Endothelial cell (in vitro differentiated cells): ENCODE data around the gene SFXN1. TPM values are rescaled to one million over a fixed set of nuclear protein-coding genes. Genes with fewer than 3 reads are reported as not detected.

Experiments
- DNase-seq: peaks from one replicate; pipeline ENCODE4 v3.0.0; 2021; ENCODE audit warnings: low spot score
- H3K27ac Mint-ChIP-seq: one replicate; pipeline ENCODE4 v1.8.0; 2021; ENCODE audit warnings: mixed read lengths, inconsistent platforms; ENCODE audit not compliant: unreplicated experiment
- H3K27me3 Mint-ChIP-seq: one replicate; pipeline ENCODE4 v1.8.0; 2021; ENCODE audit warnings: mild to moderate bottlenecking, moderate library complexity, mixed read lengths, inconsistent platforms; ENCODE audit not compliant: unreplicated experiment
- H3K36me3 Mint-ChIP-seq: one replicate; pipeline ENCODE4 v1.8.0; 2021; ENCODE audit warnings: mild to moderate bottlenecking, low read depth, mixed read lengths, inconsistent platforms; ENCODE audit not compliant: unreplicated experiment
- H3K4me1 Mint-ChIP-seq: one replicate; pipeline ENCODE4 v1.8.0; 2021; ENCODE audit warnings: mild to moderate bottlenecking, mixed read lengths, inconsistent platforms; ENCODE audit not compliant: unreplicated experiment
- H3K4me3 Mint-ChIP-seq: one replicate; pipeline ENCODE4 v1.8.0; 2021; ENCODE audit warnings: mild to moderate bottlenecking, mixed read lengths, inconsistent platforms; ENCODE audit not compliant: unreplicated experiment
- H3K9me3 Mint-ChIP-seq: one replicate; pipeline ENCODE4 v1.8.0; 2021; ENCODE audit warnings: mixed read lengths, inconsistent platforms; ENCODE audit not compliant: unreplicated experiment
- CTCF ChIP-seq: fragments of 200-600 bp; sonication (generic); IDR thresholded peaks from one replicate; pipeline ENCODE4 v1.5.0; 2021; ENCODE audit warnings: antibody characterized with exemption; ENCODE audit not compliant: unreplicated experiment
- total RNA-seq: library from RNA; stranded (reverse); fragmentation: NEBNext Ultra II Directional; extraction: Animal tissue kit (Norgen Biotek cat#: 25700); gene quantifications from one replicate; pipeline ENCODE4 v1.2.1, GENCODE V29; 2021; ENCODE audit not compliant: unreplicated experiment

SFXN1 gene
- total RNA-seq, 1 donor from 2014 or later: 53.9 TPM

DNA sequence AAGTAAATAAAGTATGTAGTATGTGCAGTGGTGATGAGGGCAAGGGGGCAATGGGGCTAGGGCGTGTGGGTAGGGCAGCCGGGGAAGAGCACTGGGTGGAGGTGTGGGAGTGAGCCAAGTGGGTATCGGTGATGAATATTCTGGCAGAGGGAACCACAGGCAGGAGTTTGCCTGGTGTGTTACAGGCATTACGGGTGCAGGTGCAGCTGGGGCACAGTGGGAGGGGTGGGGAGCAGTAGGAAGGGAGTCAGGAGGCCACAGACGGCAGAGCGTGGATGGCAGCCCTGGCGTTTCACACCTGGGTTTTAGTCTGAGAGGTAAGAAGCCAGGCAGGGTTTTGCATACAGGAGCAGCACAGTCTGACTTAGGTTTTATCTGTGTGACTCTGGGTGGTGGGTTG lies 35.4 kb downstream of the SFXN1 start:
- no peak overlapping the region for H3K27ac Mint-ChIP-seq
- H3K4me3 Mint-ChIP-seq: no peak overlapping the region

DNA sequence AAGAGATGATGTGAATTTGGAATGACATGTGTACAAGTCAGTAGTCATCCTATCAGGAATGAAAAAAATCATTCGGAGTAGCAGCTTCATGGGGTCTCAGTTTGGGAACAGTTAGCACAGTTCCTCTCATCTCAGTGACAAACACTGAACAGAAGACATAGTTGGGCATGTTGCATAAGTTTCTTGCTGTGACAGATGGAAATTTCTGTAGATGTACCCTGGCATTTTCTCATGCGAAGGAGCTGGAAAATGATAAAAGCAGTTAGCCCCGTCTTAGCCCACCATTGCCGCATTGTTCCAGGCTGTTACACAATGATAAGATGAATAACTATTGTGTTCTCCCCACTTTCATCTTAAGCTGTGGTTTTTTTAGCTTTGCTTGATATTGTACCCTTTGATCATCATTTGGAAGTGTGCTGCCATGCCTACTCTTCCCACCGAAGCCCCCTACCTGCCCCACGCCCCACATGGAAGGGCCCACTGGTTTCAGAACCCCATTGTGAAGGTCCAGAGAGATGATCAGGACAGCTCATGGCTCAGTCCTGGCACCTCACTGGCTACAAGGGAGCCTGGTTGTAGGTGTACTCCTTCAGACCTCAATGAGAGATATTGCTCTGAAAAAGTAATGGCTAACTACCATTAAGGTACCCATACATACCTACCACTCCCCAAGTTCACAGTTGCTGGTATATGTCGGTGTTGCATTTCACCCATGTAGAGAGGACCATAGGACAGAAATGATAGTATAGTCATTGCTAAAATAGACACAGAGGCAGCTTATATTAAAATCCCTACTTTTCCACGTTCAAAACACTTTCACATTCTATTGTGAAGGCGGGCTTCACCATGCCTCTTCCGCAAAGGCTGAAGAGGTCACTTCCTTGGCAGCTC lies 38.8 kb downstream of the SFXN1 start:
- no peak for DNase-seq
- no peak overlapping the region for H3K27ac Mint-ChIP-seq
- peaks cover 43% of the 10 kb centered on the region for H3K36me3 Mint-ChIP-seq
- no peaks in the 10 kb centered on the region for H3K4me1 Mint-ChIP-seq
- peak overlapping the region; percentile 4 for H3K4me3 Mint-ChIP-seq
- no peaks in the 10 kb centered on the region for H3K27me3 Mint-ChIP-seq
- H3K9me3 Mint-ChIP-seq: no peaks in the 10 kb centered on the region
- no peak for TF ChIP-seq CTCF

More for the DNA sequence above, 35.4 kb downstream of the SFXN1 start:
- H3K27me3 Mint-ChIP-seq: no peaks in the 10 kb centered on the region
- H3K4me1 Mint-ChIP-seq: no peaks in the 10 kb centered on the region
- TF ChIP-seq CTCF: no peak
- no peaks in the 10 kb centered on the region for H3K9me3 Mint-ChIP-seq
- DNase-seq: no peak
- H3K36me3 Mint-ChIP-seq: peaks cover 47% of the 10 kb centered on the region

DNA sequence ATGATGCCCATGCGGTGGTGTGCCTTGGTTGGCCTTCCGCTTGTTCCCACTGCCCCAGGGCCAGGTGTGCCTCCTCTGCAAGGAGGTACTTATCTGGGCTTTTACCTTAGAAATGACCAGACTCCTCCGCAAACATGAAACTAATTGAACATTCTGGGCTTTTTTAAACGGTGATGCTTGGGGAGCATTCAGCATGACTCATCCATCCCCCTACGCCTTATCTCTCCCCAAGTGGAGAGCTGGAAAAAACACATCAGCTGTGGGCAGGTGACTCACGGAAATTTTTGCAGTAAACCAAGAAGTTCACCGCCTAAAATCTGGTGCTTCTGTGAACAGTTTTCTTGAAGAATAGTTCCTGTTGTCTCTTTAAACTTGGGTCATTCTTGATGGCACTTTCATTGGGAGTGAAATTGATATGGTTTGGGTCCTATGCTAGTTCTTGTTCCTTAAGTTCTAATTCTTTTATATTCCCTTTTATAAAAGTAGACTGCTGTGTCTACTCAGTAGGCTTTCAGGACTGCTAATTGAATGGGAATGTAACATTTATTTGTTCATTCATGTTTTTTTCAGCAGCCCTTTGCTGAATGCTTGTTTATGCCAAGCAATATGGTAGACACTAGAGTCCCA lies 39.6 kb downstream of the SFXN1 start:
- no peak overlapping the region for H3K27ac Mint-ChIP-seq
- no peak for DNase-seq
- H3K27me3 Mint-ChIP-seq: no peaks in the 10 kb centered on the region
- no peaks in the 10 kb centered on the region for H3K4me1 Mint-ChIP-seq
- peaks cover 47% of the 10 kb centered on the region for H3K36me3 Mint-ChIP-seq
- TF ChIP-seq CTCF: no peak
- peak overlapping the region; percentile 81 for H3K4me3 Mint-ChIP-seq
- no peaks in the 10 kb centered on the region for H3K9me3 Mint-ChIP-seq

DNA sequence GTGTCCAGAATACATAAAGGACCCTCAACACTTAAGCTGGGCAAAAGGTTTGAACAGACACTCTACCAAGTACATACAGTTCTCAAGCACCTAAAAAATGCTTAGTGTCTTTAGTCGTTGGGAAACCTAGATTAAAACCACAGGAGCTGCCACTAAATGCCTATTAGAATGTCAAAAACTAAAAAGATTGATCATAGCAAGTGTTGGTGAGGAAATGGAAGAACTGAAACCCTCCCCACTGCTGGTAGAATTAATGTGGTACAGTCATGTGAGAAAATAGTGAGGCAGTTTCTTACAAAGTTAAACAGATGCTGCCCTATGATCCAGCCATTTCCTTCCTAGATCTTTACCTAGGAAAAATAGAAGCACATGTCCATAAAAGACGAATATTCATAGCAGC lies 40.6 kb downstream of the SFXN1 start:
- H3K4me1 Mint-ChIP-seq: no peaks in the 10 kb centered on the region
- no peak overlapping the region for H3K27ac Mint-ChIP-seq
- no peak for DNase-seq
- no peaks in the 10 kb centered on the region for H3K9me3 Mint-ChIP-seq
- H3K36me3 Mint-ChIP-seq: peaks cover 41% of the 10 kb centered on the region
- H3K27me3 Mint-ChIP-seq: no peaks in the 10 kb centered on the region
- H3K4me3 Mint-ChIP-seq: no peak overlapping the region
- TF ChIP-seq CTCF: no peak

GRCh38 chr5:175520321-175520720 lies 42.0 kb downstream of the SFXN1 start:
- TF ChIP-seq CTCF: no peak
- H3K27ac Mint-ChIP-seq: no peak overlapping the region
- H3K4me1 Mint-ChIP-seq: no peaks in the 10 kb centered on the region
- no peaks in the 10 kb centered on the region for H3K27me3 Mint-ChIP-seq
- no peaks in the 10 kb centered on the region for H3K9me3 Mint-ChIP-seq
- DNase-seq: no peak
- no peak overlapping the region for H3K4me3 Mint-ChIP-seq
- H3K36me3 Mint-ChIP-seq: peaks cover 36% of the 10 kb centered on the region
